ENCODE data around the gene RNF26.

Gene RNF26

GRCh38 chr11:119315131-119316015, 19.0 kb upstream of the RNF26 start:
- H3K4me3 ChIP-seq (ENCODE audit: low read length): peak overlapping the region; percentile 57
- no peak for DNase-seq (ENCODE audit: low read depth)
- TF ChIP-seq CTCF (conservative IDR thresholded peaks at IDR 0.05; ENCODE audit: low read length): peak; percentile 26; the same call in 1 of the 2 replicates

GRCh38 chr11:119316016-119316728, 18.2 kb upstream of the RNF26 start:
- DNase-seq (ENCODE audit: low read depth): no peak
- peak overlapping the region; percentile 57 for H3K4me3 ChIP-seq (ENCODE audit: low read length)
- no peak for TF ChIP-seq CTCF (conservative IDR thresholded peaks at IDR 0.05; ENCODE audit: low read length)

- peak within 1 kb of the TSS; percentile 57 for H3K4me3 ChIP-seq (ENCODE audit: low read length)
- no peak for TF ChIP-seq CTCF (conservative IDR thresholded peaks at IDR 0.05; ENCODE audit: low read length)
- no peak for DNase-seq (ENCODE audit: low read depth)
Observed at GRCh38 chr11:119316729-119317591, 17.4 kb upstream of the RNF26 start, which contains the start of gene MCAM. Gene MCAM, minus strand, starts transcription at chr11:119317130. Its CDS starts 29 bp downstream, at chr11:119317101.

DNA sequence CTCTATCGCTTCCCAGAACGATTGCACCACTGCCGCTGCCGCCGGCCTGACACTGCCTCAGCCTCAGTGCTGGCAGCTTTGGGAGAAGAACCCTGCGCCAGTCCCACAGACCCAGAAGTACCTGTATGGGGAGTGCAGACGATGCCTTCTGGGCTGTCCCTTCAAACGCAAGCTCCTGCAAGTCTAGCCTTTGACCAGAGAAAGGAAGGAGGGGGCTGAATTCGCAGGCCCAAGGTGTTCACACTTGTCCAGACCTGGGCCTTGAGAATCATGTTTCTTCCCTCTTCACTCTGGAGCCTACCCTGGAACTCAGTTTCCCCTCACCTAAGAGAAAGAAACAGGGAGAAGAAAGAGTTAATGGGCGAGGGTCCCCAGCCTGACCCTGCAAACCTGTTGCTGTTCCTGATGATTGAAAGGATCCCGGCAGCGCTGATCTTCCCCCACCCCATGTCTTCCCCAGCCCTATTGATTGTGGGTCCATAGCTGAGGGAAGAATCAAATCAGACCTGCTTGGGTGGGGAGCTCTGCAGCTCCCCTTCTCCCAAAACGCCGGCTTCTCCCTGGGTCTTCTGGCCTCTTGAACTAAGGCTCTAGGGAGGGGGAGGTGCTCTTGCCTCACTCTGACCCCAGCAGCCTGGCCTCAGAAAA, 16.6 kb upstream of the RNF26 start:
- TF ChIP-seq CTCF (conservative IDR thresholded peaks at IDR 0.05; ENCODE audit: low read length): no peak
- H3K4me3 ChIP-seq (ENCODE audit: low read length): peak overlapping the region; percentile 27; the same call in 1 of the 2 replicates
- no peak for DNase-seq (ENCODE audit: low read depth)

GRCh38 chr11:119318240-119319135, 15.8 kb upstream of the RNF26 start:
- DNase-seq (ENCODE audit: low read depth): peak; percentile 60
- TF ChIP-seq CTCF (conservative IDR thresholded peaks at IDR 0.05; ENCODE audit: low read length): no peak
- H3K4me3 ChIP-seq (ENCODE audit: low read length): no peak overlapping the region
